Measurements from ENCODE around the gene CPNE5.

Gene CPNE5

GRCh38 chr6:36769183-36769675 lies 70.0 kb downstream of the CPNE5 start:
- Histone ChIP-seq H3K79me2 (ENCODE audit: control insufficient read depth, insufficient read depth, low read length, poor library complexity) (no peaks in the 10 kb centered on the region), H2AK5ac (ENCODE audit: low read length) (no peak overlapping the region), H3K4me1 (ENCODE audit: control insufficient read depth in 1 of 2, insufficient read depth in 2 of 2, low read length in 2 of 2) (peaks cover 0 to 12% of the 10 kb centered on the region in 2 experiments), H3K18ac (ENCODE audit: low read length) (no peak overlapping the region), H3K14ac (ENCODE audit: low read length) (no peak overlapping the region), H2BK12ac (ENCODE audit: low read length) (no peak overlapping the region), H3K79me1 (ENCODE audit: low read length) (peaks cover 3% of the 10 kb centered on the region), H3K27ac (ENCODE audit: low read depth, low read length) (no peak overlapping the region), H3K23ac (ENCODE audit: low read length) (no peak overlapping the region), H4K12ac (ENCODE audit: low read depth, low read length) (no peak overlapping the region), H3K9ac (ENCODE audit: low read length) (no peak overlapping the region), H4K8ac (ENCODE audit: low read depth, low read length) (no peak overlapping the region), H3K4ac (ENCODE audit: low read depth, low read length) (no peak overlapping the region), H2BK5ac (ENCODE audit: low read depth, low read length, poor library complexity) (no peak overlapping the region), H2AFZ (ENCODE audit: insufficient read depth, low read length, poor library complexity) (no peak overlapping the region), H3K4me2 (ENCODE audit: low read length) (no peak overlapping the region), H3K36me3 (ENCODE audit: control insufficient read depth in 1 of 2, insufficient read depth in 2 of 2, low read length in 2 of 2) (no peaks in the 10 kb centered on the region), H3K27me3 (ENCODE audit: insufficient read depth, low read length) (no peaks in the 10 kb centered on the region), H2BK120ac (ENCODE audit: insufficient read depth, low read length, poor library complexity) (no peak overlapping the region), H3K9me3 (ENCODE audit: insufficient read depth, low read depth, low read length) (no peaks in the 10 kb centered on the region), H4K91ac (ENCODE audit: low read depth, low read length) (no peak overlapping the region), H3K4me3 (ENCODE audit: low read depth, low read length) (no peak overlapping the region)
- DNase-seq, result peak; percentile 92 to 95
- WGBS (ENCODE audit: extremely low coverage, insufficient coverage, insufficient read length), result no CpG with 5 or more reads among the region's 7 CpGs

- Histone ChIP-seq H3K4ac (ENCODE audit: low read depth, low read length) (no peak overlapping the region), H3K18ac (ENCODE audit: low read length) (no peak overlapping the region), H3K4me2 (ENCODE audit: low read length) (no peak overlapping the region), H3K27ac (ENCODE audit: low read depth, low read length) (no peak overlapping the region), H3K9ac (ENCODE audit: low read length) (no peak overlapping the region), H3K27me3 (ENCODE audit: insufficient read depth, low read length) (no peaks in the 10 kb centered on the region), H2AFZ (ENCODE audit: insufficient read depth, low read length, poor library complexity) (no peak overlapping the region), H3K4me3 (ENCODE audit: low read depth, low read length) (no peak overlapping the region), H2BK5ac (ENCODE audit: low read depth, low read length, poor library complexity) (no peak overlapping the region), H4K12ac (ENCODE audit: low read depth, low read length) (no peak overlapping the region), H3K9me3 (ENCODE audit: insufficient read depth, low read depth, low read length) (no peaks in the 10 kb centered on the region), H3K79me2 (ENCODE audit: control insufficient read depth, insufficient read depth, low read length, poor library complexity) (no peaks in the 10 kb centered on the region), H2BK120ac (ENCODE audit: insufficient read depth, low read length, poor library complexity) (no peak overlapping the region), H3K4me1 (ENCODE audit: control insufficient read depth in 1 of 2, insufficient read depth in 2 of 2, low read length in 2 of 2) (peaks cover 0 to 9% of the 10 kb centered on the region in 2 experiments), H2BK12ac (ENCODE audit: low read length) (no peak overlapping the region), H3K14ac (ENCODE audit: low read length) (no peak overlapping the region), H2AK5ac (ENCODE audit: low read length) (no peak overlapping the region), H3K36me3 (ENCODE audit: control insufficient read depth in 1 of 2, insufficient read depth in 2 of 2, low read length in 2 of 2) (no peaks in the 10 kb centered on the region), H3K79me1 (ENCODE audit: low read length) (peaks cover 3% of the 10 kb centered on the region), H4K8ac (ENCODE audit: low read depth, low read length) (no peak overlapping the region), H4K91ac (ENCODE audit: low read depth, low read length) (no peak overlapping the region), H3K23ac (ENCODE audit: low read length) (no peak overlapping the region)
- DNase-seq, result no peak
- no CpG with 5 or more reads among the region's 10 CpGs for WGBS (ENCODE audit: extremely low coverage, insufficient coverage, insufficient read length)
Measured at GRCh38 chr6:36766399-36766945, 72.8 kb downstream of the CPNE5 start.

GRCh38 chr6:36765594-36766398 lies 73.4 kb downstream of the CPNE5 start:
- Histone ChIP-seq H2BK12ac (ENCODE audit: low read length) (no peak overlapping the region), H3K18ac (ENCODE audit: low read length) (no peak overlapping the region), H4K12ac (ENCODE audit: low read depth, low read length) (no peak overlapping the region), H3K79me2 (ENCODE audit: control insufficient read depth, insufficient read depth, low read length, poor library complexity) (no peaks in the 10 kb centered on the region), H2AFZ (ENCODE audit: insufficient read depth, low read length, poor library complexity) (no peak overlapping the region), H3K14ac (ENCODE audit: low read length) (no peak overlapping the region), H2BK5ac (ENCODE audit: low read depth, low read length, poor library complexity) (no peak overlapping the region), H2AK5ac (ENCODE audit: low read length) (no peak overlapping the region), H3K36me3 (ENCODE audit: control insufficient read depth in 1 of 2, insufficient read depth in 2 of 2, low read length in 2 of 2) (no peaks in the 10 kb centered on the region), H3K9me3 (ENCODE audit: insufficient read depth, low read depth, low read length) (no peaks in the 10 kb centered on the region), H3K79me1 (ENCODE audit: low read length) (peaks cover 3% of the 10 kb centered on the region), H3K4ac (ENCODE audit: low read depth, low read length) (no peak overlapping the region), H3K27ac (ENCODE audit: low read depth, low read length) (no peak overlapping the region), H2BK120ac (ENCODE audit: insufficient read depth, low read length, poor library complexity) (no peak overlapping the region), H3K23ac (ENCODE audit: low read length) (no peak overlapping the region), H3K4me1 (ENCODE audit: control insufficient read depth in 1 of 2, insufficient read depth in 2 of 2, low read length in 2 of 2) (peaks cover 0 to 9% of the 10 kb centered on the region in 2 experiments), H4K91ac (ENCODE audit: low read depth, low read length) (no peak overlapping the region), H3K4me3 (ENCODE audit: low read depth, low read length) (no peak overlapping the region), H3K27me3 (ENCODE audit: insufficient read depth, low read length) (no peaks in the 10 kb centered on the region), H4K8ac (ENCODE audit: low read depth, low read length) (no peak overlapping the region), H3K9ac (ENCODE audit: low read length) (no peak overlapping the region), H3K4me2 (ENCODE audit: low read length) (no peak overlapping the region)
- peak; percentile 74 to 91 for DNase-seq
- WGBS (ENCODE audit: extremely low coverage, insufficient coverage, insufficient read length), result no CpG with 5 or more reads among the region's 17 CpGs

GRCh38 chr6:36765190-36765589 lies 74.1 kb downstream of the CPNE5 start:
- no peak overlapping the region for H3K9ac ChIP-seq (ENCODE audit: low read length)
- no peak overlapping the region for H4K12ac ChIP-seq (ENCODE audit: low read depth, low read length)
- no peaks in the 10 kb centered on the region for H3K9me3 ChIP-seq (ENCODE audit: insufficient read depth, low read depth, low read length)
- no peaks in the 10 kb centered on the region for H3K27me3 ChIP-seq (ENCODE audit: insufficient read depth, low read length)
- no peak overlapping the region for H4K8ac ChIP-seq (ENCODE audit: low read depth, low read length)
- no peak overlapping the region for H3K4me2 ChIP-seq (ENCODE audit: low read length)
- H2BK5ac ChIP-seq (ENCODE audit: low read depth, low read length, poor library complexity), result no peak overlapping the region
- H3K18ac ChIP-seq (ENCODE audit: low read length), result no peak overlapping the region
- DNase-seq, result no peak
- no peak overlapping the region for H3K27ac ChIP-seq (ENCODE audit: low read depth, low read length)
- no peaks in the 10 kb centered on the region for H3K79me2 ChIP-seq (ENCODE audit: control insufficient read depth, insufficient read depth, low read length, poor library complexity)
- peak overlapping the region; percentile 53 for H3K4me3 ChIP-seq (ENCODE audit: low read depth, low read length)
- no peak overlapping the region for H2AFZ ChIP-seq (ENCODE audit: insufficient read depth, low read length, poor library complexity)
- no peak overlapping the region for H2BK12ac ChIP-seq (ENCODE audit: low read length)
- H3K14ac ChIP-seq (ENCODE audit: low read length), result no peak overlapping the region
- H4K91ac ChIP-seq (ENCODE audit: low read depth, low read length), result no peak overlapping the region
- H3K36me3 ChIP-seq (ENCODE audit: control insufficient read depth in 1 of 2, insufficient read depth in 2 of 2, low read length in 2 of 2), result no peaks in the 10 kb centered on the region
- H3K4ac ChIP-seq (ENCODE audit: low read depth, low read length), result no peak overlapping the region
- H2BK120ac ChIP-seq (ENCODE audit: insufficient read depth, low read length, poor library complexity), result no peak overlapping the region
- H3K79me1 ChIP-seq (ENCODE audit: low read length), result peaks cover 3% of the 10 kb centered on the region
- H3K23ac ChIP-seq (ENCODE audit: low read length), result no peak overlapping the region
- no CpG with 5 or more reads among the region's 10 CpGs for WGBS (ENCODE audit: extremely low coverage, insufficient coverage, insufficient read length)
- no peak overlapping the region for H2AK5ac ChIP-seq (ENCODE audit: low read length)
- peaks cover 0 to 9% of the 10 kb centered on the region in 2 experiments for H3K4me1 ChIP-seq (ENCODE audit: control insufficient read depth in 1 of 2, insufficient read depth in 2 of 2, low read length in 2 of 2)
